Esophagus squamous epithelium (tissue), 4 donors: ENCODE data around the gene CRTAC1.

ENCODE experiments used
- CTCF ChIP-seq, 6 experiments: fragments of 450-650 bp in 4 of 6; fragments of 200-600 bp in 2 of 6; sonication (generic) in 2 of 6; IDR thresholded peaks; one replicate each; pipeline ENCODE4 v1.5.1; 2016 to 2019; ENCODE audit warnings: antibody characterized with exemption in 6 of 6, mild to moderate bottlenecking in 4 of 6, moderate library complexity in 4 of 6
- POLR2A ChIP-seq, 4 donors: fragments of 450-650 bp; IDR thresholded peaks; one replicate each; pipeline ENCODE4 v1.6.1; 2017; ENCODE audit warnings: antibody characterized with exemption in 4 of 4, mild to moderate bottlenecking in 4 of 4, moderate library complexity in 3 of 4

GRCh38 chr10:97927622-97928021 lies 102.8 kb downstream of the CRTAC1 start:
- TF ChIP-seq CTCF (IDR thresholded peaks at IDR 0.05) (no peak), POLR2A (IDR thresholded peaks at IDR 0.05) (no peak)
